Choroid plexus epithelial cell (primary cell): ENCODE results near the gene B3GNT9.

Source experiments
- DNase-seq: peaks from one replicate; pipeline ENCODE4 v3.0.0-alpha.2; 2010; ENCODE audit warnings: low read depth
- H3K4me3 ChIP-seq: 2 replicates; pipeline ENCODE4 v1.5.1; 2011; ENCODE audit warnings: low read depth, mild to moderate bottlenecking, control low read depth, low read length, moderate library complexity
- TF ChIP-seq, protein P1 (sequence below): conservative IDR thresholded peaks from 2 replicates; pipeline ENCODE4 v1.5.1; 2011; ENCODE audit warnings: low read depth, mild to moderate bottlenecking, control low read depth, inconsistent platforms, low read length, moderate library complexity

The B3GNT9 gene

GRCh38 chr16:67120025-67120424 is 30.8 kb downstream of the B3GNT9 start:
- TF ChIP-seq, protein P1, sequence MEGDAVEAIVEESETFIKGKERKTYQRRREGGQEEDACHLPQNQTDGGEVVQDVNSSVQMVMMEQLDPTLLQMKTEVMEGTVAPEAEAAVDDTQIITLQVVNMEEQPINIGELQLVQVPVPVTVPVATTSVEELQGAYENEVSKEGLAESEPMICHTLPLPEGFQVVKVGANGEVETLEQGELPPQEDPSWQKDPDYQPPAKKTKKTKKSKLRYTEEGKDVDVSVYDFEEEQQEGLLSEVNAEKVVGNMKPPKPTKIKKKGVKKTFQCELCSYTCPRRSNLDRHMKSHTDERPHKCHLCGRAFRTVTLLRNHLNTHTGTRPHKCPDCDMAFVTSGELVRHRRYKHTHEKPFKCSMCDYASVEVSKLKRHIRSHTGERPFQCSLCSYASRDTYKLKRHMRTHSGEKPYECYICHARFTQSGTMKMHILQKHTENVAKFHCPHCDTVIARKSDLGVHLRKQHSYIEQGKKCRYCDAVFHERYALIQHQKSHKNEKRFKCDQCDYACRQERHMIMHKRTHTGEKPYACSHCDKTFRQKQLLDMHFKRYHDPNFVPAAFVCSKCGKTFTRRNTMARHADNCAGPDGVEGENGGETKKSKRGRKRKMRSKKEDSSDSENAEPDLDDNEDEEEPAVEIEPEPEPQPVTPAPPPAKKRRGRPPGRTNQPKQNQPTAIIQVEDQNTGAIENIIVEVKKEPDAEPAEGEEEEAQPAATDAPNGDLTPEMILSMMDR: no peak
- no peak overlapping the region for H3K4me3 ChIP-seq
- DNase-seq: no peak

DNA sequence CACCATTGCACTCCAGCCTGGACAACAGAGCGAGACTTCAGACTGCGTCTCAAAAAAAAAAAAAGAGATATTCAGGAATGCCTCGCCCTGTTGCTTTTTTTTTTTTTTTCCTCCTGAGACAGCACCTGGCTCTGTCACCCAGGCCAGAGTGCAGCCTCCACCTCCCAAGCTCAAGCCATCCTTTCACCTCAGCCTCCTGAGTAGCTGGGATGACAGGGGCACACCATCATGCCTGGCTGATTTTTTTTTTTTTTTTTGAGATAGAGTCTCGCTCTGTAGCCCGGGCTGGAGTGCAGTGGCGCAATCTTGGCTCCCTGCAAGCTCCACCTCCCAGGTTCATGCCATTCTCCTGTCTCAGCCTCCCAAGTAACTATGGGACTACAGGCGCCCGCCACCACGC is 33.1 kb downstream of the B3GNT9 start:
- TF ChIP-seq, protein P1: no peak
- no peak for DNase-seq
- no peak overlapping the region for H3K4me3 ChIP-seq

- TF ChIP-seq, protein P1: no peak
- no peak overlapping the region for H3K4me3 ChIP-seq
- no peak for DNase-seq
Measured at GRCh38 chr16:67116388-67117311, 34.1 kb downstream of the B3GNT9 start.

- TF ChIP-seq, protein P1: no peak
- H3K4me3 ChIP-seq: no peak overlapping the region
- DNase-seq: peak; percentile 68
Measured at GRCh38 chr16:67115639-67116038, 35.2 kb downstream of the B3GNT9 start.

GRCh38 chr16:67114793-67115192 is 36.0 kb downstream of the B3GNT9 start:
- TF ChIP-seq, protein P1: no peak
- no peak for DNase-seq
- no peak overlapping the region for H3K4me3 ChIP-seq

- no peak for DNase-seq
- TF ChIP-seq, protein P1: no peak
Measured at GRCh38 chr16:67112591-67113399, 38.0 kb downstream of the B3GNT9 start.

More at GRCh38 chr16:67112591-67113399, 38.0 kb downstream of the B3GNT9 start:
- H3K4me3 ChIP-seq: no peak overlapping the region
